CD4-positive, alpha-beta T cell treated with Interleukin-6 for 4 hours (primary cell): ENCODE data around the gene SPEF1.

Experiments
- DNase-seq: peaks from one replicate; pipeline ENCODE4 v3.0.0-alpha.2; 2020; ENCODE audit warnings: mixed read lengths

SPEF1 gene

GRCh38 chr20:3728876-3729275, 52.4 kb downstream of the SPEF1 start:
- DNase-seq, result no peak

- no peak for DNase-seq
Observed at GRCh38 chr20:3728354-3728753, 52.9 kb downstream of the SPEF1 start.
